Natural killer cell (primary cell): ENCODE measurements around the gene UBAP1. TPM values are rescaled to one million over a fixed set of nuclear protein-coding genes. Genes with fewer than 3 reads are reported as not detected.

Experiments used
- ATAC-seq, 3 donors: fragments of 150-1000 bp in 2 of 3; fragments of 200-7000 bp in 1 of 3; cut with Tn5 transposase; 1 replicate in 1 of 3; 2 replicates in 2 of 3; pipeline ENCODE4 v1.10.0; 2021; ENCODE audit warnings: mild to moderate bottlenecking in 2 of 3, moderate library complexity in 2 of 3
- DNase-seq, 2 donors: peaks; one replicate each; pipeline versions ENCODE4 v3.0.0 to v3.0.0-alpha.2; 2013 to 2021; ENCODE audit warnings: mixed read lengths in 1 of 2
- H3K27ac ChIP-seq: one replicate; pipeline ENCODE4 v1.5.1; 2013; ENCODE audit warnings: mild to moderate bottlenecking, low read length
- H3K27me3 ChIP-seq: one replicate; pipeline ENCODE4 v1.6.1; 2013; ENCODE audit warnings: low read length; ENCODE audit not compliant: control insufficient read depth, insufficient read depth
- H3K36me3 ChIP-seq: one replicate; pipeline ENCODE4 v1.6.1; 2013; ENCODE audit warnings: low read length; ENCODE audit not compliant: control insufficient read depth, insufficient read depth
- H3K4me1 ChIP-seq: one replicate; pipeline ENCODE4 v1.6.1; 2013; ENCODE audit warnings: low read length; ENCODE audit not compliant: control insufficient read depth, insufficient read depth
- H3K4me3 ChIP-seq: one replicate; pipeline ENCODE4 v1.5.1; 2013; ENCODE audit warnings: low read length
- H3K9me3 ChIP-seq: one replicate; pipeline ENCODE4 v1.6.1; 2013; ENCODE audit warnings: low read length; ENCODE audit not compliant: control insufficient read depth, insufficient read depth
- H3K27ac Mint-ChIP-seq, 2 donors: one replicate each; pipeline ENCODE4 v1.8.0; 2022; ENCODE audit warnings: mild to moderate bottlenecking in 2 of 2, mixed read lengths in 2 of 2, moderate library complexity in 1 of 2
- H3K27me3 Mint-ChIP-seq, 2 donors: one replicate each; pipeline ENCODE4 v1.8.0; 2022; ENCODE audit warnings: low read depth in 2 of 2, mixed read lengths in 2 of 2
- H3K36me3 Mint-ChIP-seq: one replicate; pipeline ENCODE4 v1.8.0; 2022; ENCODE audit warnings: mixed read lengths
- H3K4me1 Mint-ChIP-seq, 2 donors: one replicate each; pipeline ENCODE4 v1.8.0; 2022; ENCODE audit warnings: mixed read lengths in 2 of 2
- H3K4me3 Mint-ChIP-seq: one replicate; pipeline ENCODE4 v1.8.0; 2022; ENCODE audit warnings: mild to moderate bottlenecking, moderate library complexity, mixed read lengths
- H3K9me3 Mint-ChIP-seq, 2 donors: one replicate each; pipeline ENCODE4 v1.8.0; 2022; ENCODE audit warnings: mixed read lengths in 2 of 2
- whole genome bisulfite sequencing: methylation state at CpG from one replicate; pipeline ENCODE4 v1.1.7; 2013; ENCODE audit warnings: missing lambda C conversion rate; ENCODE audit not compliant: insufficient coverage; 5-methylcytosine and 5-hydroxymethylcytosine counted together
- intact Hi-C: fragments of 100-400 bp; cut with micrococcal nuclease; formaldehyde crosslinking; loops from one replicate; pipeline ENCODE4 v1.14.2; 2022
- total RNA-seq, 4 donors: library from RNA; stranded (reverse); fragments of 120-200 nt in 1 of 4; gene quantifications; one replicate each; pipeline versions ENCODE4 v1.2.3 to v1.2.4, GENCODE V29; 2013 to 2022
- TF ChIP-seq, protein P1 (sequence below): fragments of 200-600 bp; IDR thresholded peaks from one replicate; pipeline ENCODE4 v1.8.0; 2022; ENCODE audit warnings: antibody characterized with exemption

Gene UBAP1
- total RNA-seq, 3 donors from 2014 or later (not counting 1 experiment from before 2014, with no cell fraction given) = 43.6 to 59.3 (median 49.7) TPM

DNA sequence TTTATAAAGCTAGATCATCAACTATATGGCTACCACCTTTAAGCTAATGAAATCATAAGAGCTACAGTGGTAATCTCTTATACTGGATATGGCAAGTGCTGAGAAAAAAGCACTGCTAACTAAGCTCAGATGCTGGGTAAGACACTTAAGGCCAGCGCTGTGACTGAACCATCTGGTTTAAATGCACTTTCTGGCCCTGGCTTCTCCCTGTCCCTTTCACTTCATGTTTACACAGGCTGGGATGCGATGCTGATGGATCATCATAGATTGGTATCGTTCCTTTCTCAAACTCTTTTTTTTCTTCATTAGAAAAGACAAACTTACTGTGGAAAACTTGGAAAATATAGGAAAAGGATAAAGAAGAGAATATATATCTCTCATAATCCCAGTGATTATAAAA, 97.9 kb downstream of the UBAP1 start:
- ATAC-seq (no peak), DNase-seq (no peak)
- no peak overlapping the region for H3K27ac Mint-ChIP-seq
- H3K36me3 Mint-ChIP-seq = no peaks in the 10 kb centered on the region
- Histone ChIP-seq H3K9me3 (no peaks in the 10 kb centered on the region), H3K36me3 (no peaks in the 10 kb centered on the region), H3K27ac (no peak overlapping the region), H3K4me3 (no peak overlapping the region), H3K27me3 (no peaks in the 10 kb centered on the region), H3K4me1 (no peaks in the 10 kb centered on the region)
- intact Hi-C loops = no loop called here
- H3K4me3 Mint-ChIP-seq = no peak overlapping the region
- H3K9me3 Mint-ChIP-seq = no peaks in the 10 kb centered on the region
- H3K4me1 Mint-ChIP-seq = peaks cover 7 to 8% of the 10 kb centered on the region in 2 donors
- TF ChIP-seq, protein P1, sequence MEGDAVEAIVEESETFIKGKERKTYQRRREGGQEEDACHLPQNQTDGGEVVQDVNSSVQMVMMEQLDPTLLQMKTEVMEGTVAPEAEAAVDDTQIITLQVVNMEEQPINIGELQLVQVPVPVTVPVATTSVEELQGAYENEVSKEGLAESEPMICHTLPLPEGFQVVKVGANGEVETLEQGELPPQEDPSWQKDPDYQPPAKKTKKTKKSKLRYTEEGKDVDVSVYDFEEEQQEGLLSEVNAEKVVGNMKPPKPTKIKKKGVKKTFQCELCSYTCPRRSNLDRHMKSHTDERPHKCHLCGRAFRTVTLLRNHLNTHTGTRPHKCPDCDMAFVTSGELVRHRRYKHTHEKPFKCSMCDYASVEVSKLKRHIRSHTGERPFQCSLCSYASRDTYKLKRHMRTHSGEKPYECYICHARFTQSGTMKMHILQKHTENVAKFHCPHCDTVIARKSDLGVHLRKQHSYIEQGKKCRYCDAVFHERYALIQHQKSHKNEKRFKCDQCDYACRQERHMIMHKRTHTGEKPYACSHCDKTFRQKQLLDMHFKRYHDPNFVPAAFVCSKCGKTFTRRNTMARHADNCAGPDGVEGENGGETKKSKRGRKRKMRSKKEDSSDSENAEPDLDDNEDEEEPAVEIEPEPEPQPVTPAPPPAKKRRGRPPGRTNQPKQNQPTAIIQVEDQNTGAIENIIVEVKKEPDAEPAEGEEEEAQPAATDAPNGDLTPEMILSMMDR = no peak
- WGBS = 100% methylated on average over 1 of the region's 3 CpGs
- no peaks in the 10 kb centered on the region for H3K27me3 Mint-ChIP-seq

DNA sequence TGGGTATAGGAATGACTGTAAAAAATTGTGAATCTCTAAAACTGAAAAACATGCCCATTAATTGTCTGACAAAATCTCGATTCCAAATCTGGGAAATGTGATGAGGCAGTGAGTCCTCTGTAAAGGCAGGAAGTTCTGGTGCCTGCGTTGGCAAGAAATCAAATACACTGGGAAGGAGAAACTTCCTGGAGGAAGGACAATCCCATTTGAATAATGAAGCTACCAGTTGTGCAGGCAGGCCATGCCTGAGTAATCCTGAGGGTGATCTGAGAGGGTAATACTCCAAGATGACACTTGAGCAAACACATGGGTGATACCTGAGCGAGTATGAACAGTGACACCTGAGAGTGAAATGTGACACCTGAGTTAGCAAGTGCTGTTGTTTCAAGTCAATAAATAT, 100.6 kb downstream of the UBAP1 start:
- no peaks in the 10 kb centered on the region for H3K27me3 ChIP-seq
- Mint-ChIP-seq H3K27me3 (no peaks in the 10 kb centered on the region), H3K36me3 (no peaks in the 10 kb centered on the region), H3K4me3 (no peak overlapping the region), H3K9me3 (no peaks in the 10 kb centered on the region), H3K4me1 (peaks cover 7 to 8% of the 10 kb centered on the region in 2 donors), H3K27ac (no peak overlapping the region)
- 90% methylated on average over 3 of the region's 3 CpGs for WGBS
- H3K4me3 ChIP-seq = no peak overlapping the region
- H3K4me1 ChIP-seq = no peaks in the 10 kb centered on the region
- ATAC-seq (no peak), DNase-seq (no peak)
- H3K27ac ChIP-seq = no peak overlapping the region
- TF ChIP-seq, protein P1 = no peak
- no peaks in the 10 kb centered on the region for H3K9me3 ChIP-seq
- H3K36me3 ChIP-seq = no peaks in the 10 kb centered on the region
- intact Hi-C loops = no loop called here

DNA sequence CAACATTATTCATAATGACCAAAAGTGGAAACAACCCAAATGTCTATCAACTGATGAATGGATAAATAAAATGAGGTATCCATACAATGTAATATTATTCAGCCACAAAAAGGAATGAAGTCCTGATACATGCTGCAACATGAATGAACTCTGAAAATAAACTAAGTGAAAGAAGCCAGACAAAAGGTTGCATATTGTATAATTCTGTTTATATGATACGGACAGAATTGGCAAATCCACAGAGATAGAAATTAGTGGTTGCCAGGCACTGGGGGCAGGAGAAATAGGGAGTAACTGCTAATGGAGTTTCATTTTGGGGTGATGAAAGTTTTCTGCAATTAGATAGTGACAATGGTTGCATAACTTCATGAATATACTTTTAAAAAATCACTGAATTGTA, 103.3 kb downstream of the UBAP1 start:
- no peaks in the 10 kb centered on the region for H3K4me1 ChIP-seq
- TF ChIP-seq, protein P1 = no peak
- Mint-ChIP-seq H3K9me3 (no peaks in the 10 kb centered on the region), H3K27me3 (no peaks in the 10 kb centered on the region), H3K4me3 (no peak overlapping the region), H3K36me3 (no peaks in the 10 kb centered on the region), H3K27ac (no peak overlapping the region), H3K4me1 (peaks cover 5 to 6% of the 10 kb centered on the region in 2 donors)
- DNase-seq (no peak), ATAC-seq (no peak)
- intact Hi-C loops = no loop called here
- H3K27me3 ChIP-seq = no peaks in the 10 kb centered on the region
- 96% methylated on average over 1 of the region's 1 CpG for WGBS
- no peak overlapping the region for H3K4me3 ChIP-seq
- no peak overlapping the region for H3K27ac ChIP-seq
- no peaks in the 10 kb centered on the region for H3K9me3 ChIP-seq
- H3K36me3 ChIP-seq = no peaks in the 10 kb centered on the region

DNA sequence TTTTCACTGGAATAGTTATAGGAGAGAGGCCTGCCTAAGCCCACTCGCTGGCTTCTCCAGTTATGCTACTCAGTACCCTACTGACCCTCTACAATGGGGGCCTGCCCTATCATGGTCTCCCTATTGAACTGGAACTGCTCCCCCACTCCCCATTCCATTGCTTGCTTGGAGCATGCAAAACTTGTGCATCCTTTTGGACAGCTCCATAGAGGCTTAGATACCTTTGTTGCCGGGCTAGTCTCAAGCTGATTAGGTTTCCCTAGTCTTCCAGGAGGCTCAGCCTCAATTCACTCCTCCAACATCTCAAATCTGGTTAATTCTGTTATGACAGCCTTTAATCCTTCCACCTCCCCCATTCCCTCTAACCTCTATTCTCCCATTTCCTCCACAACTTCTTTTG, 110.3 kb downstream of the UBAP1 start:
- Histone ChIP-seq H3K27ac (no peak overlapping the region), H3K9me3 (no peaks in the 10 kb centered on the region), H3K4me1 (no peaks in the 10 kb centered on the region), H3K36me3 (no peaks in the 10 kb centered on the region), H3K27me3 (no peaks in the 10 kb centered on the region), H3K4me3 (no peak overlapping the region)
- Mint-ChIP-seq H3K9me3 (no peaks in the 10 kb centered on the region), H3K4me3 (no peak overlapping the region), H3K27me3 (no peaks in the 10 kb centered on the region), H3K27ac (peak overlapping the region in 1 of 2 donors; percentile 39), H3K4me1 (peaks cover 0 to 5% of the 10 kb centered on the region in 2 donors), H3K36me3 (no peaks in the 10 kb centered on the region)
- ATAC-seq (no peak), DNase-seq (no peak)
- intact Hi-C loops = no loop called here
- 96% methylated on average over 2 of the region's 2 CpGs for WGBS
- TF ChIP-seq, protein P1 = no peak
